ENCODE results near the gene VCL. TPM values are rescaled to one million over a fixed set of nuclear protein-coding genes. Genes with fewer than 3 reads are reported as not detected.
"Not testable (repeated sequence)": the region's sequence is repeated elsewhere in the genome, so short reads cannot be mapped to it uniquely, and the experiment has no call there.

Gene VCL
- total RNA-seq, 1 experiment from 2014 or later = 142 TPM

DNA sequence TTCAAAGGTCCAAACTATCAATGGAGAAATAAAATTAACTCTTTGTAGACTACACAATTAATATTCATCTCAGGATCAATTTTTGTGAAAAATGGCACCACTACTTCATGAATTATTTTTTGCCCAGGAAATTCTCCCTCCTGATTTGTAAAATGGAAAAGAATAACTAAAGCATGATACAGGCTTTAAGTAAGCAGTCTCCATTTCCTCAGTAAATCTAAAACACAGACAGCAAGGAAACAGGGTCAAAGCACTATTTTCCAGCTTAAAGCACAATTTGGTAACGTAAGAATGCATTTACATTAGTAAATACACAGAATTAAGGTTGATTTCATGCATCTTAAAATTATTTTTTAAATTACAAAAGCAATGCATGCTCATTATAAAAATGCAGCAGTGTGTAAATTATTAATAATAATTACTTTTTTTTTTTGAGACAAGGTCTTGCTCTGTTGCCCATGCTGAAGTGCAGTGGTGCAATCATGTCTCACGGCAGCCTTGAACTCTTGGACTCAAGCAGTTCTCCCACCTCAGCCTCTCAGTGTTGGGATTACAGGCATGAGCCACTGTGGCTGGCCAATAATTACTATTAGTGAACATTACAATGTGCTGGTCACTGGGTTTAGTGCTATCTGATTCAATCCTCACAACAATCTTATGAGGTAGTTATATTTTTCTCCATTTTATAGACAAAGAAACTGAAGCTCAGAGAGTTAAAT, 26.1 kb upstream of the VCL start:
- no peak for DNase-seq (ENCODE audit: low spot score)

- no peak for DNase-seq (ENCODE audit: low spot score)
Observed at GRCh38 chr10:73973427-73973826, 24.5 kb upstream of the VCL start.

GRCh38 chr10:73974309-73974946, 23.5 kb upstream of the VCL start:
- DNase-seq (ENCODE audit: low spot score) = no peak

DNA sequence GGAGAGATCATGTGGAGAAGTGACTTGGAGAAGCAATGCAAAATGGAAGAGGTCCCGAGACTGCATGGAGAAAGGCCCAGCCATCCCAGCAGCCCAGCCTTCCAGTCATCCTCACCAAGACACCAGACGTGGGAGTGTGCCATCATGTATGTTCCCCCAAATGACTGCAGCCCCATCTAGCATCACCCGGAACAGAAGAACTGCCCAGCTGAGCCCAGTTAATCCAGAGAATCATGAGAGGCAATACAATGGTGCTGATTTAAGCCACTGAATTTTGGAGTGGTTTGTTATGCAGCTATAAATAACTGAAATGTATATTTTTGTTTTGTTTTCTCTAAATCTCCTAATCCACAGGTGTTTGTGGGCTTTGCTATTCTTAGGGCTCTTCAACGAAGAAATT, 22.5 kb upstream of the VCL start:
- DNase-seq (ENCODE audit: low spot score) = no peak

DNA sequence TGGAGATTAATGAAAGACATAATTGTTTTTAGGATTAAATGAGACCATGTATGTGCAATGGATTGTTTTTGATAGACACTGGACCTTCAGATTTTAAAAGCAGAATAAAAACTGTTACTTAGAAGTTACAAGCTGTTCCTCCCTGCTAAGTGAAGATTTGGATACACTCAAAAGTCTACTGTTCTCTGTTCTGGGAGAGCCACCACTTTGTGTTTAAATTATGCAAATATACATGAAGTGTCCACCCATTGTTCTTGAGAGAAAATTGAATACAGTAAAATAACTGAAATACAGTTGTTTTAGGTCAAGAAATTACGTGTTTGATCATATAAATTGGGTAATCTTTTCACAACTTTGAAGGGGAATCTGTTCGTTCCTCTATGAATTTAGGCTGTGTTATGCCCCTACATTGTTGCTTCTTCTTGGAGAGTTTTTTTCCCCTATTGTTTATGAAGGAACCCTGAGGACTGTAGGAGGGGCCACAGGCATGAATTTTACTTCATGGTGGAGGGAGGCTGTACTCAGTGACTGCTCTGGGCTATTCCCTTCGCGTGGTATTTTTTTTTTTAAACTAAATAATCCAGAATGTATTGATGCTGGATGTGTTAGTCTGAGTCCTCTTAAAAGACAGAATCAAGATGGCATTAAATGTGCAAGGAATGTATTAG, 18.6 kb upstream of the VCL start:
- no peak for DNase-seq (ENCODE audit: low spot score)

GRCh38 chr10:73979809-73980433, 18.0 kb upstream of the VCL start:
- no peak for DNase-seq (ENCODE audit: low spot score)

GRCh38 chr10:73981812-73982211, 16.1 kb upstream of the VCL start:
- DNase-seq (ENCODE audit: low spot score) = no peak

DNA sequence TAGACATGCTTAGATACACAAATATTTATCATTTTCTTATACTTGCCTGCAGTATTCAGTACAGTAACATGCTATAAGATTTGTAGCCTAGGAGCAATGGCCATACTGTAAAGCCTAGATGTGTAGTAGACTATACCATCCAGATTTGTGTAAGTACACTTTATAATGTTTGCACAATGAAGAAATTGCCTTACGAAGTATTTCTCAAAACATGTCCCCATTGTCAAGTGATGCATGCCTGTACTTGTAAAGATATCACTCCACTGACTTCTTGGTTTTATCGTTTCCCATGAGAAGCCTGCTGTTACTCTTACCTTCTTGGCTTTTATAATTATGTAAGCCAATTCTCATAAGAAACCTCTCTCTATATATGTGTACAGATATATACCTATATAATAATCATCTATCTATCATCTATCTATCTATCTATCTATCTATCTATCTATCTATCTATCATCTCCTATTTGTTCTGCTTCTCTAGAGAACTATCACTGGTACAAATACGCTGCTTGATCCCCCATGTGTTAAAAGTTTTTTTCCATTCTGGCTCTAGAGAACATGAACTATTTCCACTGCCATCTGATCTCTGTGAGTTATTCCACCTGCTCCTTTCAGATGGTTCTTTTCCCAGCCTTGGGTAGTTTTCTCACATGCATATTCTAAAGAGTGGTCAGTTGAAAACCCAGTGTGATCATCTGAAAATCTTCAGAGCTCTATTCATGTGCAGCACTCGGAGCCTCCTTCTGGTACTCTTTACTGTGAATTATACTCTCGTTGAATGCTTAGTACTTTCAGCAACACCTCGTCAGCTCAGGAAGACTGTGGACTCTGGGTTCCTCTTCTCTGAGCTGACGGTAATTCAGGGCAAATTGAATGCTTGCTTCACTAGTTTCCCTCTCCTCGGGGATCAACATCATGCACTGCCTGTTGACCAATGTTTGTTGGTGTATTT, 14.5 kb upstream of the VCL start:
- no peak for DNase-seq (ENCODE audit: low spot score)

- DNase-seq (ENCODE audit: low spot score) = no peak
Observed at GRCh38 chr10:73989594-73990150, 8.2 kb upstream of the VCL start.

DNA sequence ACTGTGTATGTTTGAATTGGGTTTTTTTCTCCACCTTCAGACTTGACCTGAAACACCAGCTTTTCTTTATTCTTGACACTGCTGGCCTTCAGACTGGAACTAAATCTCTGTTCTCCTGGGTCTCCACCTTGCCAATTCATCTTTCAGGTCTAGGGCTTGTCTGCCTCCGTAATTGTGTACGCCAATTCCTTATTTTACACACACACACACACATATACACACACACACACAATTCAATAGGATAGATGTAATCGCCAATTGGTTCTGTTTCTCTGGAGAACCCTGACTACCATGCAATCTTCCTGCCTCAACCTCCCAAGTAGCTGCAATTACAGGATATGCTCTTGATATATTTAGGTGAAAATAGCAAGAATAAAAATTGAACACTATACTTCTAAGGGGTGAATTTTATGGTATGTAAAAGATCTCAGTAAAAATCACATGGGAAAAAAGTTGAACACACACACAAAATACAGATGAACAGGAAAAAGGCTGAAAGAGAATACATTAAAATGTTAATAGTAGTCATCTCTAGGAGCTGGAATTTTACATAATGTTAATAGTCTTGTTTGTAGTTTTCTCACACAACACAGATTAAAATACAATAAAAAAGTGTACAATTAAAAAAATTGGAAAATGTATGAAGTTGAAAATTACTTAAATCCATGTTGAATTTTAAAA, 6.6 kb upstream of the VCL start:
- no peak for DNase-seq (ENCODE audit: low spot score)

DNA sequence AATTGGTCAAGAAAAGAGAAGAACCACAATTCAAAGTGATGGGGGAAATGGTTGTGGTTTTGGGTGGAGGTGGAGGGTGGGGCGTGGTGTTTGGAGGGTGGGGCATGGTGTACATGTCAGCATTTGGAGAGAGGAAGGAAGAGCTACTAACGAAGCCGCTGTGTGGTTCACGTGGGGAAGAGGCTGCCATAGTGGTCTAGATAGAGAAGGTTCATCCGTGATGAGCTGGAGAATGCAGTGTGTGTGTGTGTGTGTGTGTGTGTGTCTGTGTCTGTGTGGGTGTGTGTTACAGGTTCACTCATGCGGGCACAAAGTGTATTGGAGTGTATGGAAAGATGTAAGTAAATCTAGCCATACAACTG, 6.1 kb upstream of the VCL start:
- DNase-seq (ENCODE audit: low spot score) = peak; percentile 68

- no peak for DNase-seq (ENCODE audit: low spot score)
Observed at GRCh38 chr10:73992899-73993788, 4.8 kb upstream of the VCL start.

GRCh38 chr10:73995035-73995358, 2.9 kb upstream of the VCL start:
- no peak for DNase-seq (ENCODE audit: low spot score)

GRCh38 chr10:73997461-73997786, 492 bp upstream of the VCL start:
- no peak for DNase-seq (ENCODE audit: low spot score)

DNA sequence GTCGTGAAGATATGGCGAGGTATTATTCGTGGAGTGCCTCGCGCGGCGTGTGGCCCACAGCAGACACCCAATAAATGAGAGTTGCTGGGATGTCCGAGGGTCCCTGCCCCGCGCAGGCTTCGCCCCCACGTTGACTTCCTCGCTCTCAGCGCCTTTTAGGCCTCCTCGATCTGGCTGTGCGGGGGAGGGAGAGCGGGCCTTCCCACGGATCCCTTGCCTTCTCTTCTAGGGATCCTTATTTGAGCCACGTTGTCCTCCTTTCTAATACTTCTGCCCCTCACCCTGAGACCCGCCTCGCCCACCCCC, 660 bp downstream of the VCL start:
- no peak for DNase-seq (ENCODE audit: low spot score)

DNA sequence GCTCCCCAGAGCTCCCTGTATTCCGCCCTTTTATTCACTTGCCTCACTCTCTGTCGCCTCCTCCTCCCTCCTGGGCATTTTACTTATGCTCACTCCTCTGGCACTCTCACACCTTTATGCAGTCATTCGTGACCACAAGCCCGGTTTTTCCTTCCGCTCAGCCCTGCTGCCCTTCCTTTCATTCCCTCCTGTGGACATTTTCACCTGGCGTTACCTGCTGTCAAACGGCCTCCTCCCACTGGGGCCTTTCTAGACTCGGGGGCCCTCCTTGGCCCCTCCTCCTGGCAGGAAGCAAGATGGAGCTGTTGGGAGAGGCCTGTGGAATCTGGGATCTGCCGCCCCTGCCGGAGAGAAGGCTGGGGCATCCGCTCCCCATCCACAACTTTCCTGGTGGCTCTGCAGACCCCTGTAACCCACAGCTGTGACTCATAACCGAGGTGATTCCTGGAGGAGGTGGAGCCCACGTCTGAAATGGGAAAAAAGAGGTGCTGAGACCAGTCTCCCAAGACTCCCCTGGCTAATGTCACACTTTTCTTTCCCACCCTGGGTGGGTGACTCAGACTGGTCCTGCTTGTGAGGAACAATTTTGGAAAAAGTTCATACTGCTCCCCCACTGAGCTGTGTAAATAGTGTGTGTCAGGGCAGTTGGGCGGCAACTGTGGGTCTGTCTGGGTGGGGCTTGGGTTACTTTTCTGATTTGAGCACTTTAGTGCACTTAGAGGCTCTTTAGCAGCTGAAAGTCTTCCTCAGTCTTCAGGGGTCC, 1.2 kb downstream of the VCL start:
- DNase-seq (ENCODE audit: low spot score) = peak; percentile 94

DNA sequence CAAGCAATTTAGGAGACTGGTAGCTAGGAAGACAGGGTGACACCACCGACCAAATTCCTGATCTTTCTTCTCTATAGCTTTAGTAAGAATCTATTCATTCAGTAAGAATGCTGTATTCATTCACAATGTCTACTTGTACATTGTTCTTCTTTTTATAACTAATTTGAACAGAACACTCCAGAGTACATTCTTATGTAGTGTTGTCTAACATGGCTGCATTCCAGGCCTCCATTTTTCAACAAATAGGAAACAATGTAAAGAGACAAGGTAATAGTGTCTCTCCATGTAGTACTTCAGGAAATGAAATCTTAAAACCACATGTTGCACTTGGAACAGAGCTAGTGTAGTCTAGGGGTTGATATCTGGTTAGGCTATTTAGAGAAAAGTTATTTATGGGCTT, 1.8 kb downstream of the VCL start:
- DNase-seq (ENCODE audit: low spot score) = peak; percentile 32

DNA sequence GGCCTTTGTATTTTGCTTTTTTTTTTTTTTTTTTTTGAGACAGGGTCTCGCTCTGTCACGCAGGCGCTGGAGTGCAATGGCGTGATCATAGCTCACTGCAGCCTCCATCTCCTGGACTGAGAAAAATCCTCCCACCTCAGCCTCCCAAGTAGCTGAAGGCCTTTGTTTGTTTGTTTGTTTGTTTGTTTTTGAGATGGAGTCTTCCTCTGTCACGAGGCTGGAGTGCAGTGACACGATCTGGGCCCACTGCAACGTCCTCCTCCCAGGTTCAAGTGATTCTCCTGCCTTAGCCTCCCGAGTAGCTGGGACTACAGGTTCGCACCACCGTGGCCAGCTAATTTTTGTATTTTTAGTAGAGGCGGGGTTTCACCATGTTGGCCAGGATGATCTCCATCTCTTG, 2.3 kb downstream of the VCL start:
- not testable (repeated sequence) for DNase-seq (ENCODE audit: low spot score)

- no peak for DNase-seq (ENCODE audit: low spot score)
Observed at GRCh38 chr10:74000892-74001669, 3.2 kb downstream of the VCL start.
